GM20000 (cell line): ENCODE measurements around the gene ERVW-1.
"Not testable (repeated sequence)": the region's sequence is repeated elsewhere in the genome, so short reads cannot be mapped to it uniquely, and the experiment has no call there.

Experiments
- DNase-seq: peaks from one replicate; pipeline ENCODE4 v3.0.0; 2012; ENCODE audit warnings: low spot score
- CTCF ChIP-seq: IDR thresholded peaks from 2 replicates; pipeline ENCODE4 v1.5.1; 2012; ENCODE audit warnings: mild to moderate bottlenecking, control low read depth; ENCODE audit errors: extremely low read depth, missing control alignments

ERVW-1 gene

DNA sequence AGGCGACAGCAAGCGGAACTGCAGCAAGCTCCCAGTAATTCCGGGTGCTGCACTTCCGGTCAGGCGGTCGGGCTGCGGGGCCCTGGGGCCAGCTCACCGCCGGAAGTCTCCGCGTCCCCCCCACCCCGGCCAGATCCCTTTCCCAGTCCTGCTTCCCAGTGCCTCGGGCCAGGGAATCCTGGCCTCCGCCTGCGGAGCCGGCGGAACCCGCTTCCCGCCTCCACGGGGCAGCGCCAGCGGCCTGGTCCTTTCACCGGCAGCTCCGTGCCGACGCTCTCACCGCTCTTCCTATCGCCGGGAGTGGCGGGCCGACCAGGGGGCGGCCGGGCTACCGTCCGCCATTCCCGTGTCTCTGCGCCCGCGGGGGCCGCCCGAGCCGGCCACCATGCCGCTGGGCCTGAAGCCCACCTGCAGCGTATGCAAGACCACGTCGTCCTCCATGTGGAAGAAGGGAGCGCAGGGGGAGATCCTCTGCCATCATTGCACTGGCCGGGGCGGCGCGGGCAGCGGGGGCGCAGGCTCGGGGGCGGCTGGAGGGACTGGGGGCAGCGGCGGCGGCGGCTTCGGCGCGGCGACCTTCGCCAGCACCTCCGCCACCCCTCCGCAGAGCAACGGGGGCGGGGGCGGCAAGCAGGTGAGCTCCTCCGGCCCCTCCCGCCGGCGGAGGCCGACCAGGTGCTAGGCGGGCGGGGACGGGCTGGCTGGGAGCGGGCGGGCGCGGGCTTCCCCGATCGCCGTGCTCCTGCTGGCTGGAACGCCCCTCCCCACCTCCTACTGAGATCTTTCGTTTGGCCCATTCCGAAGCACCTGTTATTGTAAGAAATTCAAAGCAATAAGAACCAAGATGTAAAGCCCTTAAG, 30.2 kb downstream of the ERVW-1 start, which contains the start of gene GATAD1:
Gene GATAD1 (plus strand): TSS at position 138 of the 860 bp plus-strand sequence. CDS start 248 bp downstream, at position 386.
- DNase-seq: peak; percentile 92
- TF ChIP-seq CTCF: peak; percentile 77

DNA sequence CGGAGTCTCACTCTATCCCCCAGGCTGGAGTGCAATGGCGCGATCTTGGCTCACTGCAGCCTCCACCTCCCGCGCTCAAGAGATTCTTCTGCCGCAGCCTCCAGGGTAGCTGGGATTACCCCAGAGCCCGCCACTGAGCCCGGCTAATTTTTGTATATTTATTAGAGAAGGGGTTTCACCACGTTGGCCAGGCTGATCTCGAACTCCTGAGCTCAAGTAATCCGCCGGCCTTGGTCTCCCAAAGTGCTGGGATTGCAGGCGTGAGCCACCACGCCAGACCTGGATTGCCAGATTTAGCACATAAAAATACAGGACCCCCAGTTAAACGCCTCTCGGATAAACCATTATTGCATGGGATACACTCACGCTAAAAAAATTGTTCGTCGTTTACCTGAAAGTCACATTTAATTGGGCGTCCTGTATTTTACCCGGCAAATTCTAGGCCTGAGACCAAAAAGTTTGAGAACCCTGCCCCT, 30.8 kb downstream of the ERVW-1 start:
- no peak for DNase-seq
- TF ChIP-seq CTCF: no peak

- DNase-seq: not testable (repeated sequence)
Observed at GRCh38 chr7:92442720-92443119, 35.0 kb downstream of the ERVW-1 start.

- no peak for DNase-seq
- no peak for TF ChIP-seq CTCF
Observed at GRCh38 chr7:92437956-92438491, 39.7 kb downstream of the ERVW-1 start.

DNA sequence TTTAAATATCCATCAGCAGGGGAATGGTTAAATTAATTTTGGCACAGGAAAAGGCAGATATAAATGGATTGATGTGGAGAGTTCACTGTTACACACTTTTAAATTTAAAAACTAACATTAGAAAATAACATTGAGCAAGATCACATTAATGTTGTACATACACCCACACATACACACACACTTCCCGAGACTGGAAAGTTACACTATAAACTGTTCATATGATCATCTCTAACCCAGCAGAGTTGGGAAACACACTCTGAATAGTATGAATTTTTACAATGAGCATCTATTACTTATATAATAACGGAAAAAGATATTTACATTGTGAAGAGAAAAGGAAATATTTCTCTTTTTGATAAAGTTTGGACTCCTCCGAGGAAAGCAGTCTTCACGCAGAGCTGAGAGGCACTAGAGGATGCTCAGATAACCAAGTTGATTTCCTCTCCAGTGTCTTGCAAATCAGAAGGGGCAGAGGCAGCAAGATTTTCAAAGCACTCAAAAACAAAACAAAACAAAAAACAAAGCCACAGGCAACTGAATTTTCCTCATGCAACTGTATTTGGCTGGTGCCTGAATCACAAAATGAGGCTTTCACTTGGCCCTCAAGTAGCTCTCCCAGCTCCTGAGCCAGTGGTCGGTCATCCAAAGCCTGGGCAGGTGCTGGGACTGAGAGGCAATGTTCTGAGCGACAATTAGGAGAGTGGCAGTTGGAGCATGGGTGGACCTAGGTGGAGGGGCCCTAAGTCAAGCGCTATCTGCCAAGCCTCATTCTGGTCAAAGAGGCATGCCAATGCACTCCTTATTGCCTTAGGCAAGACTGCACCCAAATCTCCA, 40.9 kb downstream of the ERVW-1 start:
- TF ChIP-seq CTCF: no peak
- DNase-seq: no peak

GRCh38 chr7:92435542-92435941, 42.2 kb downstream of the ERVW-1 start:
- TF ChIP-seq CTCF: no peak
- DNase-seq: no peak

DNA sequence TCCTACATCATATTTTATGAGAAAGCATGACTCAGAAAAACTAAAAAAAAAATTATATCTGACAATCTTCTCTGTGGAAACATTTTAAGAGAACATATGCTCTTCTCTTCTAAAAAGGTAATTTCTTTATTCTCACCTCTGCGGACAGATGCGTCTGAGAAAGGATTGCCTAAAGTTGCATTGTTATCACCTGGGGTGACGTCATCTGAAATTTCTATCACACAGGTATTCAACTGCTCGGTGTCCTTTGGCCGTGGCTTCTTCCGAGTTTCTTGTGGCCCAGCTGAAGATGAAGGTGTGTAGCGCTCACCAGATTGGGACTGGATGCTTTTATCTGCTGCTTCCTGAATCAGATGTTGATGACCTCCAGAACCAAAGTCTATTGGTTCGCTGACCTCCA, 44.7 kb downstream of the ERVW-1 start:
- DNase-seq: no peak
- TF ChIP-seq CTCF: no peak
